Measurements from ENCODE around the gene FKBP3. TPM values are rescaled to one million over a fixed set of nuclear protein-coding genes. Genes with fewer than 3 reads are reported as not detected.

FKBP3 gene
- total and polyA plus RNA-seq, 2 of the 13 experiments (the other 11 are each of a cell fraction or from before 2014, with no cell fraction given), result 57.0 to 87.6 TPM

- TF ChIP-seq ZNF800 (CRISPR knock-in tag; IDR thresholded peaks at IDR 0.05), result no peak
- TF ChIP-seq KIAA2018 (CRISPR knock-in tag; IDR thresholded peaks at IDR 0.05; ENCODE audit: borderline replicate concordance), result no peak
- TF ChIP-seq ZNF790 (CRISPR knock-in tag; IDR thresholded peaks at IDR 0.05; ENCODE audit: borderline replicate concordance), result no peak
- peak; percentile 71 for TF ChIP-seq ZNF407 (CRISPR knock-in tag; IDR thresholded peaks at IDR 0.05; ENCODE audit: not compliant biosample characterization)
- TF ChIP-seq TBL1XR1 (IDR thresholded peaks at IDR 0.05; ENCODE audit: borderline replicate concordance, low read length, partially characterized antibody), result peak; percentile 40
- peak; percentile 54; the same call in 1 of the 3 replicates for TF ChIP-seq MXI1 (IDR thresholded peaks at IDR 0.05; ENCODE audit: borderline replicate concordance, low read depth, low read length)
Observed at GRCh38 chr14:45134051-45134958, at the start of gene FKBP3 (continued).
